Subcutaneous adipose tissue (tissue), 4 donors: ENCODE measurements around the gene SLC13A3. TPM values are rescaled to one million over a fixed set of nuclear protein-coding genes. Genes with fewer than 3 reads are reported as not detected.

Experiments
- total RNA-seq, 4 donors: library from RNA; depleted of rRNA; stranded (reverse); fragments of >200 nt; gene quantifications; one replicate each; pipeline ENCODE4 v1.1.0, GENCODE V29; 2016
- TF ChIP-seq, protein P1 (sequence below): fragments of 450-650 bp; IDR thresholded peaks from one replicate; pipeline ENCODE4 v1.5.1; 2016; ENCODE audit warnings: low read depth, mild to moderate bottlenecking, control low read depth, antibody characterized with exemption, moderate library complexity

SLC13A3 gene
- total RNA-seq, 4 donors from 2014 or later = 0.88 to 4.3 (median 1.5) TPM

DNA sequence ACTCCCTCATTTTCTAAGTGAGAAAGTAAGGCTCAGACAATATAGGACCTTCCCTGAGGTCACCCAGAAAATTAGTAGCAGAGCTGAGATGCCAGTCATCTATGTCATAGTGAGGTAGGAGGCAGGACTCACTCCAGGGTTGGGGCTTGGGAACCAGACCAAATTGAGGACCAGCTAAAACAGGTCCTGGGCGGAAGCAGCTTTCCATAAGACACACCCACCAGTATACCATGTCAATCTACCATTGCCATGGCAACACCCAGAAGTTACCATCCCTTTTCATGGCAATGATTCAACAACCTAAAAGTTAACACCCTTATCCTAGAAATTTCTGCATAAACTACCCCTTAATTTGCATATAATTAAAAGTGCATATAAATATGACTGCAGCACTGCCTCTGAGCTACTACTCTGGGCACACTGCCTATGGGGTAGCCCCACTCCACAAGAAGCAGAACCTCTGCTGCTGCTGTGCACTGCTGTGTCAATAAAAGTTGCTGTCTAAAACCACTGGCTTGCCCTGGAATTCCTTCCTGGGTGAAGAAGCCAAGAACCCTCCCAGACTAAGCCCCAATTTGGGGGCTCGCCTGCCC is 70.5 kb downstream of the SLC13A3 start:
- TF ChIP-seq, protein P1, sequence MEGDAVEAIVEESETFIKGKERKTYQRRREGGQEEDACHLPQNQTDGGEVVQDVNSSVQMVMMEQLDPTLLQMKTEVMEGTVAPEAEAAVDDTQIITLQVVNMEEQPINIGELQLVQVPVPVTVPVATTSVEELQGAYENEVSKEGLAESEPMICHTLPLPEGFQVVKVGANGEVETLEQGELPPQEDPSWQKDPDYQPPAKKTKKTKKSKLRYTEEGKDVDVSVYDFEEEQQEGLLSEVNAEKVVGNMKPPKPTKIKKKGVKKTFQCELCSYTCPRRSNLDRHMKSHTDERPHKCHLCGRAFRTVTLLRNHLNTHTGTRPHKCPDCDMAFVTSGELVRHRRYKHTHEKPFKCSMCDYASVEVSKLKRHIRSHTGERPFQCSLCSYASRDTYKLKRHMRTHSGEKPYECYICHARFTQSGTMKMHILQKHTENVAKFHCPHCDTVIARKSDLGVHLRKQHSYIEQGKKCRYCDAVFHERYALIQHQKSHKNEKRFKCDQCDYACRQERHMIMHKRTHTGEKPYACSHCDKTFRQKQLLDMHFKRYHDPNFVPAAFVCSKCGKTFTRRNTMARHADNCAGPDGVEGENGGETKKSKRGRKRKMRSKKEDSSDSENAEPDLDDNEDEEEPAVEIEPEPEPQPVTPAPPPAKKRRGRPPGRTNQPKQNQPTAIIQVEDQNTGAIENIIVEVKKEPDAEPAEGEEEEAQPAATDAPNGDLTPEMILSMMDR = no peak

DNA sequence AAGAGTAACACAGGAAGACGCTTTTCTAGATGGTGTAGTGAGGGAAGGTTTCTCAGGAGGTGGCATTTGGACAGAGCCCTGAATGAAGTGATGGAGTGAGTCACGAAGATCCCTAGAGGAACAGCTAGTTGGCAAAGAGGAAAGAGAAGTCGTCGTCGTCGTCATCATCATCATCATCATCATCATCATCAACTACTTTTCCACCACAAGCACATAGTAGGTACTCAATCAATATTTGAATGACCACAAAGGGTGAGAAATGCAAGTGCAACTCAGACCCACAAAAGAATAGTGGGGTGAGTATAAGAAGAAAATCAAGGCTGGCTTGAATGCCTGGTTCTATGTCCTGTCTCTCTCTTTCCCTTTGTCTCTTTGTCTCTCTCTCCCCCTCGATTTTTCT is 72.5 kb downstream of the SLC13A3 start:
- TF ChIP-seq, protein P1 = no peak

GRCh38 chr20:46576774-46577395 is 74.4 kb downstream of the SLC13A3 start:
- TF ChIP-seq, protein P1 = no peak

- TF ChIP-seq, protein P1 = no peak
These were observed 75.3 kb downstream of the SLC13A3 start for GRCh38 chr20:46575937-46576461.

DNA sequence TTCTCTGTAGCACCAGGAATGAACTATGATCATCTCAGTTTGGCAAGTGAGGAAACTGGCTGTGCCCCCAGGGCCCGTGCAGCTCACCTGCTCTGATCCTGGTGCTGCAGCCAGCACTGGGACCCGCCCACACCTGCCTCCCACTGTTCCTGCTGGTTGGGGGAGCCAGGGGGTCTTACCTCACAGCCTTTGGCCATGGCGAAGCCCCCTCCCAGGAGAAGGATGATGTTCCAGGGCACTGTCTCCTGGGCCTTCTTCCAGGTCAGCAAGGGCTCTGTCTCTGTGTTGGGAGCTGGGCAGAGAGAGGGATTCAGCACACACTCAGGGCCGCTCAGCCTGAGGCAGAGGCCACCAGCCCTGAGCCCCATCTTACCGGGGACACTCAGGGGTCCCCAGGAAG is 75.9 kb downstream of the SLC13A3 start:
- TF ChIP-seq, protein P1 = no peak

DNA sequence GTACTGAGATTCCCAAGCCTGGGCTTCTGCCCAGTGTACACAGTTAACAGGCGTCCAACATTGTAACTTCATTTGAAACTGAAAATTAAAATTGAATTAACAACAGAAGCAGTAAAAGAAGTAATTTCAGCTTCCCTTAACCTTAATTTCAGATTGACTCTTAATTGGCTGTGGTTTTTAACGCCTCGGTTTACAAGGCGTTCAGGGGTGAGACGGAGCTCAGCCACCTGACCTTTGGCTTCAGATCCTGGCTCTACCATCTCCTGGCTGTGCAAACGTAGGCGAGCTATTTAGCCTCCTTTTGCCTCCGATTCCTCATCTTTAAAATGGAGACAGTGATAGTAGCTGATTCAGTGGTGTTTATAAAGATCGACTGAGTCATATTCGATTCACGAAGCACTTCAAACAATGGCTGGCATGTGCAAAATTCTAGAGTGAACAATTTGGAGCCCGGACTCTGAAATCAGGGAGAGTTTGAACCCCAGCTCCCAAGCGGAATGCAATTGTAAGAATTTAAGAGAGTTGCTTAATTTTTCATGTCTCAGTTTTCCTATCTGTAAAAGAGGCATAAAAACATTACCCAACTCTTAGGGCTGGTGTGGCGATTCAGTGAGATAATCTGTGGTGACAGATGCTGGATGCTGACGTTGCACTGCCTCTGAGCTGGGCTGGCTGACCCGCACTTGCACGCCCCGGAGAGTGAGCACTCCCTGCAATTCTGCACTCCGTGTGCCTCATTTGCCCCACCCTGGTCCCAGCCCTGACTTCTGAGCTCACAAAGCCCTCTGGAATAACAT is 77.3 kb downstream of the SLC13A3 start:
- TF ChIP-seq, protein P1 = no peak

GRCh38 chr20:46573234-46573633 is 78.0 kb downstream of the SLC13A3 start:
- TF ChIP-seq, protein P1 = no peak
